GM23248 (cell line): ENCODE measurements around the gene NDC1.

ENCODE experiments used
- EZH2 ChIP-seq: fragments of 200-600 bp; sonication (generic); IDR thresholded peaks from 2 replicates; pipeline ENCODE4 v1.6.1; 2018; ENCODE audit warnings: antibody characterized with exemption, mild to moderate bottlenecking; ENCODE audit not compliant: insufficient read depth, poor library complexity, severe bottlenecking
- EZH2phosphoT487 ChIP-seq: fragments of 200-600 bp; sonication (generic); IDR thresholded peaks from 2 replicates; pipeline ENCODE4 v1.6.1; 2018; ENCODE audit warnings: antibody characterized with exemption, moderate library complexity, mild to moderate bottlenecking, low read depth; ENCODE audit not compliant: insufficient read depth

- TF ChIP-seq EZH2 = no peak
- no peak for TF ChIP-seq EZH2phosphoT487
These were observed 117.0 kb downstream of the NDC1 start for GRCh38 chr1:53721088-53721487.
